Trophoblast cell (in vitro differentiated cells and primary cell): ENCODE results near the gene FAR1.

Experiments used
- DNase-seq, 2 donors: peaks; one replicate each; pipeline ENCODE4 v3.0.0-alpha.2; 2016
- H2AFZ ChIP-seq: 2 replicates; pipeline ENCODE4 v1.6.1; 2013; ENCODE audit warnings: low read length, moderate library complexity, mild to moderate bottlenecking; ENCODE audit not compliant: insufficient read depth, poor library complexity
- H2AK5ac ChIP-seq: 2 replicates; pipeline ENCODE4 v1.6.1; 2013; ENCODE audit warnings: mild to moderate bottlenecking, low read length
- H2BK120ac ChIP-seq: 2 replicates; pipeline ENCODE4 v1.6.1; 2013; ENCODE audit warnings: low read length, mild to moderate bottlenecking, moderate library complexity; ENCODE audit not compliant: insufficient read depth, poor library complexity
- H2BK12ac ChIP-seq: 2 replicates; pipeline ENCODE4 v1.6.1; 2013; ENCODE audit warnings: mild to moderate bottlenecking, low read length, moderate library complexity
- H2BK5ac ChIP-seq: 2 replicates; pipeline ENCODE4 v1.6.1; 2013; ENCODE audit warnings: low read length, low read depth, moderate library complexity, mild to moderate bottlenecking; ENCODE audit not compliant: poor library complexity
- H3K14ac ChIP-seq: 2 replicates; pipeline ENCODE4 v1.6.1; 2013; ENCODE audit warnings: mild to moderate bottlenecking, low read length
- H3K18ac ChIP-seq: 2 replicates; pipeline ENCODE4 v1.6.1; 2013; ENCODE audit warnings: mild to moderate bottlenecking, low read length
- H3K23ac ChIP-seq: 2 replicates; pipeline ENCODE4 v1.6.1; 2013; ENCODE audit warnings: low read length
- H3K27ac ChIP-seq: 2 replicates; pipeline ENCODE4 v1.5.1; 2013; ENCODE audit warnings: low read depth, mild to moderate bottlenecking, inconsistent platforms, low read length, moderate library complexity
- H3K27me3 ChIP-seq: 2 replicates; pipeline ENCODE4 v1.6.1; 2013; ENCODE audit warnings: inconsistent platforms, mild to moderate bottlenecking, low read length, moderate library complexity; ENCODE audit not compliant: insufficient read depth
- H3K36me3 ChIP-seq, 2 experiments: 1 replicate in 1 of 2; 2 replicates in 1 of 2; pipeline ENCODE4 v1.6.1; 2013; ENCODE audit warnings: low read length in 2 of 2, mild to moderate bottlenecking in 2 of 2, moderate library complexity in 1 of 2; ENCODE audit not compliant: insufficient read depth in 2 of 2, control insufficient read depth in 1 of 2
- H3K4ac ChIP-seq: 2 replicates; pipeline ENCODE4 v1.6.1; 2013; ENCODE audit warnings: low read depth, mild to moderate bottlenecking, low read length, moderate library complexity
- H3K4me1 ChIP-seq, 2 experiments: 1 replicate in 1 of 2; 2 replicates in 1 of 2; pipeline ENCODE4 v1.6.1; 2013; ENCODE audit warnings: low read length in 2 of 2, mild to moderate bottlenecking in 2 of 2, moderate library complexity in 1 of 2; ENCODE audit not compliant: insufficient read depth in 2 of 2, control insufficient read depth in 1 of 2
- H3K4me2 ChIP-seq: 2 replicates; pipeline ENCODE4 v1.6.1; 2013; ENCODE audit warnings: inconsistent platforms, mild to moderate bottlenecking, low read length, moderate library complexity
- H3K4me3 ChIP-seq: 2 replicates; pipeline ENCODE4 v1.5.1; 2013; ENCODE audit warnings: mild to moderate bottlenecking, low read depth, low read length, inconsistent platforms
- H3K79me1 ChIP-seq: one replicate; pipeline ENCODE4 v1.6.1; 2013; ENCODE audit warnings: low read length
- H3K79me2 ChIP-seq: 2 replicates; pipeline ENCODE4 v1.6.1; 2013; ENCODE audit warnings: low read length, mild to moderate bottlenecking; ENCODE audit not compliant: control insufficient read depth, insufficient read depth, poor library complexity
- H3K9ac ChIP-seq: 2 replicates; pipeline ENCODE4 v1.6.1; 2013; ENCODE audit warnings: mild to moderate bottlenecking, low read length
- H3K9me3 ChIP-seq: 2 replicates; pipeline ENCODE4 v1.6.1; 2013; ENCODE audit warnings: low read depth, mild to moderate bottlenecking, control low read depth, inconsistent platforms, low read length; ENCODE audit not compliant: insufficient read depth
- H4K12ac ChIP-seq: 2 replicates; pipeline ENCODE4 v1.6.1; 2013; ENCODE audit warnings: low read depth, mild to moderate bottlenecking, low read length, moderate library complexity
- H4K8ac ChIP-seq: 2 replicates; pipeline ENCODE4 v1.6.1; 2013; ENCODE audit warnings: low read depth, mild to moderate bottlenecking, low read length, moderate library complexity
- H4K91ac ChIP-seq: one replicate; pipeline ENCODE4 v1.6.1; 2013; ENCODE audit warnings: low read depth, mild to moderate bottlenecking, low read length, moderate library complexity
- WGBS: extraction: QIAGEN DNeasy Blood & Tissue Kit; methylation state at CpG from one replicate; pipeline ENCODE4 v1.1.7; 2013; ENCODE audit warnings: missing lambda C conversion rate; ENCODE audit not compliant: insufficient read length, insufficient coverage; ENCODE audit errors: extremely low coverage; 5-methylcytosine and 5-hydroxymethylcytosine counted together

Gene FAR1

GRCh38 chr11:13629779-13630178, 38.7 kb upstream of the FAR1 start:
- no peaks in the 10 kb centered on the region for H3K27me3 ChIP-seq
- no peak for DNase-seq
- no peak overlapping the region for H2BK5ac ChIP-seq
- H3K79me2 ChIP-seq: no peaks in the 10 kb centered on the region
- H3K4me1 ChIP-seq: no peaks in the 10 kb centered on the region
- no peak overlapping the region for H3K4me2 ChIP-seq
- no peak overlapping the region for H2BK120ac ChIP-seq
- H4K91ac ChIP-seq: no peak overlapping the region
- H3K36me3 ChIP-seq: no peaks in the 10 kb centered on the region
- WGBS: no CpG with 5 or more reads among the region's 1 CpG
- H3K18ac ChIP-seq: no peak overlapping the region
- no peak overlapping the region for H3K4ac ChIP-seq
- no peaks in the 10 kb centered on the region for H3K79me1 ChIP-seq
- H2AK5ac ChIP-seq: no peak overlapping the region
- H2AFZ ChIP-seq: no peak overlapping the region
- H4K12ac ChIP-seq: no peak overlapping the region
- H3K9me3 ChIP-seq: peaks cover 1% of the 10 kb centered on the region
- no peak overlapping the region for H3K23ac ChIP-seq
- no peak overlapping the region for H3K4me3 ChIP-seq
- no peak overlapping the region for H4K8ac ChIP-seq
- no peak overlapping the region for H3K27ac ChIP-seq
- H3K14ac ChIP-seq: no peak overlapping the region
- H2BK12ac ChIP-seq: no peak overlapping the region
- H3K9ac ChIP-seq: no peak overlapping the region

GRCh38 chr11:13635290-13635689, 33.2 kb upstream of the FAR1 start:
- H3K9ac ChIP-seq: no peak overlapping the region
- H4K12ac ChIP-seq: no peak overlapping the region
- H3K18ac ChIP-seq: no peak overlapping the region
- H2AFZ ChIP-seq: no peak overlapping the region
- no peaks in the 10 kb centered on the region for H3K4me1 ChIP-seq
- no peak overlapping the region for H2BK12ac ChIP-seq
- no peak for DNase-seq
- H3K79me1 ChIP-seq: no peaks in the 10 kb centered on the region
- H3K27me3 ChIP-seq: no peaks in the 10 kb centered on the region
- H3K79me2 ChIP-seq: no peaks in the 10 kb centered on the region
- no peak overlapping the region for H2AK5ac ChIP-seq
- H3K9me3 ChIP-seq: no peaks in the 10 kb centered on the region
- H3K23ac ChIP-seq: no peak overlapping the region
- H4K8ac ChIP-seq: no peak overlapping the region
- H3K27ac ChIP-seq: no peak overlapping the region
- H3K4ac ChIP-seq: no peak overlapping the region
- H2BK120ac ChIP-seq: no peak overlapping the region
- no peak overlapping the region for H3K4me2 ChIP-seq
- H2BK5ac ChIP-seq: no peak overlapping the region
- no peak overlapping the region for H3K14ac ChIP-seq
- no CpG with 5 or more reads among the region's 5 CpGs for WGBS
- H3K4me3 ChIP-seq: no peak overlapping the region
- no peak overlapping the region for H4K91ac ChIP-seq
- no peaks in the 10 kb centered on the region for H3K36me3 ChIP-seq

- Histone ChIP-seq H3K18ac (no peak overlapping the region), H2BK12ac (no peak overlapping the region), H3K4me3 (no peak overlapping the region), H3K9me3 (no peaks in the 10 kb centered on the region), H2AFZ (no peak overlapping the region), H3K79me2 (no peaks in the 10 kb centered on the region), H2BK120ac (no peak overlapping the region), H3K4me2 (no peak overlapping the region), H2AK5ac (no peak overlapping the region), H3K9ac (no peak overlapping the region), H3K36me3 (no peaks in the 10 kb centered on the region), H3K14ac (no peak overlapping the region), H3K23ac (no peak overlapping the region), H2BK5ac (no peak overlapping the region), H3K27me3 (no peaks in the 10 kb centered on the region), H4K91ac (no peak overlapping the region), H3K4ac (no peak overlapping the region), H3K4me1 (no peaks in the 10 kb centered on the region), H4K8ac (no peak overlapping the region), H4K12ac (no peak overlapping the region), H3K27ac (no peak overlapping the region), H3K79me1 (no peaks in the 10 kb centered on the region)
- DNase-seq: no peak
Measured at GRCh38 chr11:13635804-13636203, 32.7 kb upstream of the FAR1 start.

GRCh38 chr11:13637125-13638069, 31.1 kb upstream of the FAR1 start:
- H2AK5ac ChIP-seq: no peak overlapping the region
- H3K14ac ChIP-seq: no peak overlapping the region
- H3K79me1 ChIP-seq: no peaks in the 10 kb centered on the region
- H4K91ac ChIP-seq: no peak overlapping the region
- no peak overlapping the region for H3K4me3 ChIP-seq
- H4K12ac ChIP-seq: no peak overlapping the region
- H2BK12ac ChIP-seq: no peak overlapping the region
- H3K9me3 ChIP-seq: no peaks in the 10 kb centered on the region
- no peak overlapping the region for H3K4ac ChIP-seq
- H3K27ac ChIP-seq: no peak overlapping the region
- H2BK5ac ChIP-seq: no peak overlapping the region
- no peak overlapping the region for H3K18ac ChIP-seq
- H2AFZ ChIP-seq: no peak overlapping the region
- no peaks in the 10 kb centered on the region for H3K4me1 ChIP-seq
- H2BK120ac ChIP-seq: no peak overlapping the region
- H3K79me2 ChIP-seq: no peaks in the 10 kb centered on the region
- H3K9ac ChIP-seq: no peak overlapping the region
- H3K36me3 ChIP-seq: no peaks in the 10 kb centered on the region
- H3K23ac ChIP-seq: no peak overlapping the region
- WGBS: no CpG with 5 or more reads among the region's 4 CpGs
- H4K8ac ChIP-seq: no peak overlapping the region
- no peaks in the 10 kb centered on the region for H3K27me3 ChIP-seq
- H3K4me2 ChIP-seq: no peak overlapping the region
- DNase-seq: no peak
